HG03565 (cell line): ENCODE measurements around the gene CCR1.

Source experiments
- ATAC-seq: cut with Tn5 transposase; IDR thresholded peaks from one replicate; pipeline ENCODE4 v1.9.1; 2021; ENCODE audit warnings: mild to moderate bottlenecking, moderate library complexity; ENCODE audit not compliant: unreplicated experiment

The CCR1 gene

GRCh38 chr3:46208167-46208704, at the start of gene CCR1:
Gene CCR1 (minus strand): TSS chr3:46208313. CDS start chr3:46204313, 4,000 bp downstream.
- peak; percentile 57 for ATAC-seq

GRCh38 chr3:46252980-46253379, 44.9 kb upstream of the CCR1 start:
- ATAC-seq: no peak

GRCh38 chr3:46245146-46245545, 37.0 kb upstream of the CCR1 start:
- no peak for ATAC-seq

- no peak for ATAC-seq
Observed at GRCh38 chr3:46243560-46243959, 35.4 kb upstream of the CCR1 start.

GRCh38 chr3:46242120-46242519, 34.0 kb upstream of the CCR1 start, which contains the start of gene CCR3:
Gene CCR3 (plus strand): TSS chr3:46242460. CDS start chr3:46265159, 22,699 bp downstream.
- no peak for ATAC-seq

- ATAC-seq: no peak
Observed at GRCh38 chr3:46239952-46240351, 31.8 kb upstream of the CCR1 start.

- no peak for ATAC-seq
Observed at GRCh38 chr3:46239301-46239938, 31.3 kb upstream of the CCR1 start.

- no peak for ATAC-seq
Observed at GRCh38 chr3:46238386-46238785, 30.3 kb upstream of the CCR1 start.

GRCh38 chr3:46236294-46237054, 28.4 kb upstream of the CCR1 start:
- ATAC-seq: no peak

- no peak for ATAC-seq
Observed at GRCh38 chr3:46235425-46235824, 27.3 kb upstream of the CCR1 start.

GRCh38 chr3:46233194-46233593, 25.1 kb upstream of the CCR1 start:
- no peak for ATAC-seq

GRCh38 chr3:46231323-46231722, 23.2 kb upstream of the CCR1 start:
- no peak for ATAC-seq

- ATAC-seq: no peak
Observed at GRCh38 chr3:46228260-46229242, 20.4 kb upstream of the CCR1 start.

GRCh38 chr3:46222435-46223161, 14.5 kb upstream of the CCR1 start:
- no peak for ATAC-seq

- no peak for ATAC-seq
Observed at GRCh38 chr3:46221938-46222337, 13.8 kb upstream of the CCR1 start.

GRCh38 chr3:46221391-46221790, 13.3 kb upstream of the CCR1 start:
- no peak for ATAC-seq

- ATAC-seq: no peak
Observed at GRCh38 chr3:46218196-46218709, 10.1 kb upstream of the CCR1 start.

GRCh38 chr3:46215810-46216414, 7.8 kb upstream of the CCR1 start:
- ATAC-seq: no peak

GRCh38 chr3:46214751-46215352, 6.7 kb upstream of the CCR1 start:
- ATAC-seq: no peak
